Cerebellar cortex (tissue), 1 donor: ENCODE data around the gene TIA1.
"Not testable (repeated sequence)": the region's sequence is repeated elsewhere in the genome, so short reads cannot be mapped to it uniquely, and the experiment has no call there.

Experiments
- DNase-seq: peaks from one replicate; pipeline ENCODE4 v3.0.0-alpha.2; 2015; ENCODE audit warnings: low spot score

The TIA1 gene, protein sequence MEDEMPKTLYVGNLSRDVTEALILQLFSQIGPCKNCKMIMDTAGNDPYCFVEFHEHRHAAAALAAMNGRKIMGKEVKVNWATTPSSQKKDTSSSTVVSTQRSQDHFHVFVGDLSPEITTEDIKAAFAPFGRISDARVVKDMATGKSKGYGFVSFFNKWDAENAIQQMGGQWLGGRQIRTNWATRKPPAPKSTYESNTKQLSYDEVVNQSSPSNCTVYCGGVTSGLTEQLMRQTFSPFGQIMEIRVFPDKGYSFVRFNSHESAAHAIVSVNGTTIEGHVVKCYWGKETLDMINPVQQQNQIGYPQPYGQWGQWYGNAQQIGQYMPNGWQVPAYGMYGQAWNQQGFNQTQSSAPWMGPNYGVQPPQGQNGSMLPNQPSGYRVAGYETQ

DNA sequence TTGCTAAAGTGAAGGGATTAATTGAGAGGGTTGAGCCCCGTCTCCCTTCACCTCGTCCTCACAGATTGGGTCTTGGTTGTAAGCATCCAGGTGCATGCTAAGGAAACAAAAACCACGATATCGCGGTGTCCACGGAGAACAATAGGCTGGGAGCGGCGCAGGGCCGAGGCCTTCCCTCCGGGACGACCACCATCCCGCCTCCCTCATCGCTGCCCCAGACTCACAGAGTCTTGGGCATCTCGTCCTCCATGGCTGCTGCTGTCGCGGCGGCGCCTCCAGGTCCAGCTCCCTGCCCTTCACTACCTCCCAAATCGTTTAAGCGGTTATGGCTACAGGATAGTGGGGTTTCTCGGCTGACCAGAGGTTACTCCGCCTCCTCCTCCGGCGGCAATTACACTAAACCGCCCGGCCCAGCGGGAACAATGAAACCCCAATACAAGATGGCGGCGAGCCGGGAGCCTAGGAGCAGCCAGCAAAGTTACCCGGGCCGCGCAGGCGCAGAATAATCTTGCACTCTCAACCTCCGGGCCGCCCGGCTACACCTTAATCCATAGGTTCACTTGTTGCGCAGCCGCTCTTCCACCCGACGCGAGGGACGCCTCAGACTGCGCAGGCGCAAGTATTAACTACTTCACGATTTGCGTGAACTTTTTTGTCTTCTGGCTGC lies at the start of gene TIA1:
Gene TIA1 (minus strand): TSS at position 448 of the 667 bp plus-strand sequence. CDS start 198 bp downstream, at position 250.
- DNase-seq, result peak; percentile 97

DNA sequence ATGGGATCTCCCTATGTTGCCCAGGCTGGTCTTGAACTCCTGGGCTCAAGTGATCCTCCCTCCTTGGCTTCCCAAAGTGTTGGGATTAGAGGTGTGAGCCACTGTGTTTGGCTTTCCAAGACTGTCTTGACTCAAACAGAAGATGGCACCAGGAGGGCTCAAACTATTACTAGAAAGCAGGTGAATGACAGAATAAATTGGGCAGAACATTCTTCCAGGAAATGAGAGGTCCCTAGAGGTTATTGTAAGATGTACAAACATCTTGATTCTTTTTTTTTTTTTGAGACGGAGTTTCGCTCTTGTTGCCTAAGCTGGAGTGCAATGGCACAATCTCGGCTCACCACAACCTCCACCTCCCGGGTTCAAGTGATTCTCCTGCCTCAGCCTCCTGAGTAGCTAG lies 49.4 kb upstream of the TIA1 start:
- DNase-seq, result not testable (repeated sequence)

DNA sequence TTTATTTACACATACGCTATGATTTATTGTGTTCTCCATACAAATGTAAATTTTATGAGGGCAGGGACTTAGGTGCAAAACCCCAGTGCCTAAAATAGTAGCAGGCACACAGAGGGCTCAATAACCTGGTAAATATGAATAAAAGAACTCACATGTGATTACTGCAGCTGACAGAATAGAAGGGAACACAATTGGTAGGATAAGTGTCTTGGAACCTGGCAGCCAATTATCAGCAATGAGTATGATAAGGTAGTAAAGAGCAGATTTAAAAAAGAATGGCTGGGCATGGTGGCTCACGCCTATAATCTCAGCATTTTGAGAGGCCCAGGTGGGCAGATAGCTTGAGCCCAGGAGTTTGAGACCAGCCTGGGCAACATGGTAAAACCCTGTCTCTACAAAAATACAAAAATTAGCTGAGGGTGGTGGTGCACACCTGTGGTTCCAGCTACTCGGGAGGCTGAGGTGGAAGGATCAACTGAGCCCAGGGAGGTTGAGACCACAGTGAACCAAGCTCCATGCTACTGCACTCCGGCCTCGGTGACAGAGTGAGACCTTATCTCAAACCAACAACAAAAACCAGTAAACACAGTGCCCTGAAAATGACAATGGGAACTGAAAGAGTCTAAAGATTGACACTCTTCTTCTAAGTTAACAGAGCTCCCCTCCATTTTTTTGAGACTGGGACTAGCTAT lies 35.2 kb upstream of the TIA1 start:
- no peak for DNase-seq

GRCh38 chr2:70282439-70282838 lies 34.0 kb upstream of the TIA1 start:
- DNase-seq, result no peak

DNA sequence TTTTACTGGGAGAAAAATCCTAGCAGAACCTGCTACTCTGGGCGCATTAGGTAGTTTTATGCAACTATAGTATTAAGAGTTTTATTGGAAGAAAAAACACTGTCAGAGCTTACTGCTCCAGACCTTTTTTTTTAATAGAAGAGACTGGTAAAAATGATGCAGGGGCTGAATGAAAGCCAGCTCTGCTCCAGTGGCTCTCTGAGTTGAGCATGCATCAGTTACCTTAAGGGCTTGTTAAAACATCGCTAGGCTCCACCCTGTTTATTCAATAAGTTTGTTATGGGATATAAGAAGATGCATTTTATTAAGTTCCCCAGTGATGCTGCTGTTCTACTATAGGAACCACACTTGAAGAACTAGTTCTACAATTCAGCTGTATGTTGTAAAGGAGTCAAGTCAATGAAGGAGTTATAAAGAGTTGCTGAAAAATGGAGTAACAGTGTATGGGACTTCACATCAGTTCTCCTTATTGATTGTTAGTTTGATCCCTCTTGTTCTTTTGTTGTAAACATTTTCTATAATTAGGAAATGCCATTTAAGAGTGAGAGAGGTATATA lies 31.9 kb upstream of the TIA1 start:
- no peak for DNase-seq

DNA sequence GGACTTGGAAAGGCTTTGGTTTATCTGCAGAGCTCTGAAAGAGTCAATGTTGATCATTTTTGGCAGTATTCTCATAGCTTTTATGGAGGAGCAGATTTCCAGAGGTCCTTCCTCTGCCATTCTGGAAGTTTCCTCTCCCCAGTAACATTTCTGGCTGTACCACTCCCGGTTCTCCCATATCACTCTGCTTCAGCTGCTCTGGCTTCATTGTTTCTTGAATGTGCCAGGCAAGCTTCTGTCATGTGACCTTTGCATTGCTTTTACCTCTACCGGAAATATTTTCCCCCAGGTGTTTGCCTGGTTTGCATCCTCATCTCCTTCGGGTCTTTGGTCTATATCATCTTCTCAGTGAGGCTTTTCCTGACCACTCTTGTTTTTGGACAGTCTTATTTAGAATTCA lies 21.9 kb upstream of the TIA1 start:
- DNase-seq, result no peak

GRCh38 chr2:70269422-70270302 lies 21.2 kb upstream of the TIA1 start:
- DNase-seq, result not testable (repeated sequence)

DNA sequence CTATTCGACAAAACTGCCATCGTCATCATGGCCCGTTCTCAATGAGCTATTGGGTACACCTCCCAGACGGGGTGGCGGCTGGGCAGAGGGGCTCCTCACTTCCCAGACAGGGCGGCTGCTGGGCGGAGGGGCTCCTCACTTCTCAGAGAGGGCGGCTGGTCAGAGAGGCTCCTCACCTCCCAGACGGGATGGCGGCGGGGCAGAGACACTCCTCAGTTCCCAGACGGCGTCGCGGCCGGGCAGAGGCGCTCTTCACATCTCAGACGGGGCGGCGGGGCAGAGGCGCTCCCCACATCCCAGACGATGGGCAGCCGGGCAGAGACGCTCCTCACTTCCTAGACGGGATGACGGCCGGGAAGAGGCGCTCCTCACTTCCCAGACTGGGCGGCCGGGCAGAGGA lies 18.5 kb upstream of the TIA1 start:
- DNase-seq, result not testable (repeated sequence)

DNA sequence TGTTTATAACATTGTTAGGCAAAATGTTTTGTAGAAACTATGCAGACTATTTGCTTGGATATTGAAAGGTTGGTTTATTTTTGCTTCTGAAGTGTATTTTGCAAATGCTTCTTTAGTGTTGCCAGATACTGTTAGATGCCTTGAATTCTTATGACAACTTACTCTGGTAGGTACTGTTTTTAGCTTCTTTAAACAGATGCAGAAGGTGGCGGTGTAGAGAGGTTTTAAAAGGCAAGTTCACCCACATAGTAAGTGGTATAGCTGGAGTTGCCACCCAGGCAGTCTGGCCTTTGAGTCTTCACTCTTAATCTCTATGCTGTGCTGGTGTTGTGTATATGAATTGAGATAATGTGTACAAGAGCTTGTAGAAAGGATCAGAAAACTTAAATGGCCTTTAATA lies 13.1 kb upstream of the TIA1 start:
- no peak for DNase-seq

DNA sequence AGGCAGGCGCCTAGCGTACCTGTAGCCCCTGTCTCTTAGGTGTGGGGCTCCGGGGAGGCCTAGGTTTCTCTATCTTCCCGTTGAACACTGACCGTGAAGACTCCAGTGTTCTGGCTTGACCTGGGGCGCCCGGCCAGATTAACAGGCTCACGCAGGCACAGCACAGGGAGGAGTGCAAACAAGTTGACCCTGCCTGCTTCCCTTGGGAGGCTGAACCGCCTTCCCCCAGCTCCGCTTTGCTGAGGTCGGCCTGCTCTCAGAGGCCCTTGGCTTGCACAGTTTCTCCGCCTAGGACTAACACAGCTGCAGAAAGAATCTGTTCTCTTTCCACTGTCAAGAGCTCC lies 10.1 kb upstream of the TIA1 start:
- peak; percentile 53 for DNase-seq

DNA sequence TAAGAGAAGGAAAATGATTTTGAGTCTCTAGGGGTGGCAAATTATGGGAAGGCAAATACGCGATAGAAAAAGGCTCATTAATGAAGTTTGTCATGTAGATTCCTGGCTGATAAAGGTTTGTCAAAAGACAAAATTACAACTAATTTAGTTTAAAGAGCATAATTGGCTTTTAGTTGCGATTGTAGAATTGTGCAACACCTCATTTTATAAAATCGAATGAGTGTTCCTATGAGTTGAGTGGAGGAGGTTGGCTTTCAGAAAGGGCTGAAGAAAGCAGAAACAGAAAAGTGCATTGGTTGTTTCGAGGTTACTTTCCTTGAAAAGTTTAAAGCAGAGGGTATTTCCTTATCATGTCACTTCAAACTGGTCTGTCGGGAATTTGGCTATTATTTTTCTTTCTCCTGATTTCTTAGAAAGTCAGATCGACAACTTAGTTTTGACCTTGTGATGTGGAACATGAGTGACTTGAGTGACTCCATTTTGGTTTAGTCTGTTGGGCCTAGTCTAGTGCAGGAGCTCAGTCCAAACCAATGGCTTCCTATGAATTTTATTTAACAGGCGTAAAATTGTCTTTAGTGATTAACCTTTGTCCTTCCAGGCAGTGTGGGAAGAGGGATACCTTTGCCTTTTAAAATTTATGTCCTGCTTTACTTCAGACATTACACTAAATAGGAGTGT lies 7.3 kb upstream of the TIA1 start:
- DNase-seq, result no peak

DNA sequence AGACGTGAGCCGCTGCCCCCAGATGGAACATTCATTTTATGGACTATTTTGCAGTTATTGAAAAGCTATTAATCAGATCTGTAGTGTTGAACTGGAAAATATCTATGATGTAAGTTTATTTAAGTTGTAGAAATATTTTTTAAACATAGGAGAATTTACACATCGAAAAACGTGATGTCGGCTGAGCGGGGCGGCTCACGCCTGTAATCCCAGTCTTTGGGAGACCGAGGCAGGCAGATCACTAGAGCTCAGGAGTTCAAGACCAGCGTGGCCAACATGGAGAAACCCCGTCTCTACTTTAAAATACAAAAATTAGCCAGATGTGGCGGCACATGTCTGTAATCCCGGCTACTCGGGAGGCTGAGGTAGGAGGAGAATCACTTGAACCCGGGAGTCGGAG lies 2.0 kb upstream of the TIA1 start:
- DNase-seq, result no peak

DNA sequence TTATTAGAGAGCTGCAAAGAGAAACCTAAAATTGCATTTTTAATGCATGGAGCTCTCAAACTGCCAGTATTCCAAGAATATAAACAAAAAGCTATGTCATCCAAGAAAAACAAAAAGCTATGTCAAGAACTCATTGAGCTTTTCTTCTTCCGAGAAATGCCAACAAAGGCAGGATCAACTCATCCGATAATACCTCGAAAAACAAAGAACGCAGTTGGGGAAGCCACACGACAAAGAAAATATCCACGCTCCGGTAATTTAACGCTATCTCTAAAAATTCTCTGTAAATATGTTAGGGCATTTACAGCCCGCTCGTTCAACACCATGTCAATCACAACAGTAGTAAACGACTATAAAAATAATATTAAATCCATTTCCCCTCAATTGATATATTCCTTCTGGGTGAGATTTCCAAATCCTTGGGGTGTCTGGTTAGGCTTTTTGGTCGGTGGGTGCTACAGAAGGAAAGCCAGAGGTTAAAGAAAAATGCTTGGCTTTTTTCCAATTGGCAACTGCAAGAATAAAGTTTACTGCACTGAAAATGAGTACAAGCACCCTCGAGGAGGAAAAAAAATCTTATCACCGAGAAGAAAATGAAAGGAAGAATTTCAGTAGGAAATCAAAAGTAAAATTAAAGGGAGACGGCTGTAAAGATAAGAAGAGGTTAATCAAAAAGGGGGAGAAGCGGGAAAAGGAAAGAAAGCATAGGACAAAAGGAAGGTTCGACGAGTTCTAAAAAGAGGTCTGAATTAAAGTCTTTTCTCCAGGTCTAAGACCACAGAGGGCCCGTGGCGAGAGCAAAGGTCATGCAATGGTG lies 856 bp downstream of the TIA1 start:
- no peak for DNase-seq

DNA sequence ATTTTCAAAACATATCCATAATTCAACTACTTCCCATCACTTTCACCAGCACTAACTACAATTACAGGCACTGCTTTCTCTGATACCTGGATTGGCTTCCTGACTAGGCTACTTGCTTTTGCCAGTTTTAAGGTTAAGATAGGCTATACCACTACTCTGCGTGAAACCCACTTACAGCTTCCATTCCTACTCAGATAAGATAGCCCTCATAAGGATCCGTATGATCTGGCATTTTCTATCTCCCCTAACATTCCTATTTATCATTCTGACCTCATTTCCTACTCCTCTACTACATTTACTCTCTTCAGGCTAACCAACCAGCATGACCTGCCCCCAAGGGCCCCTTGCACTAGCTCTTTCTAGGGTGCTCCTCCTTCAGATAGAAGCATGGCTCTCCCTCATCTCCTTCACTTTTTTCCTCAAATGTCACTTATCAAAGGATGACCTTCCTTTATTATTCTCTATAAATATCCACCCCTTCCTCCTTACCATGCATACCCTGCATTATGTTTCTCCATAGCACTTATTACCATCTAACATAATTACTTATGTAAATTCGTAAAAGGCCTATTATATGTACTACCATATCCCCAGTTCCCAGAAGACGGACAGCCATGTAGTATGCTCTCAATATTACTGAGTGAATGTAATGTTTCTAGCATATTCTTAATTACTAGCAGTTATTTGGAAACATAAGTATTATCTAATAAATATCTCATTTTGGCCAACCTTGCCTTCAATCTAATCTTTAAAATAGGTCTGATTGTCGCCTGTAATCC lies 4.4 kb downstream of the TIA1 start:
- no peak for DNase-seq

- no peak for DNase-seq
Observed at GRCh38 chr2:70242552-70242951, 5.9 kb downstream of the TIA1 start.

- no peak for DNase-seq
Observed at GRCh38 chr2:70241340-70241739, 7.1 kb downstream of the TIA1 start.

- no peak for DNase-seq
Observed at GRCh38 chr2:70240599-70240998, 7.8 kb downstream of the TIA1 start.

GRCh38 chr2:70233926-70234325 lies 14.5 kb downstream of the TIA1 start:
- no peak for DNase-seq

GRCh38 chr2:70226781-70227180 lies 21.6 kb downstream of the TIA1 start:
- no peak for DNase-seq

DNA sequence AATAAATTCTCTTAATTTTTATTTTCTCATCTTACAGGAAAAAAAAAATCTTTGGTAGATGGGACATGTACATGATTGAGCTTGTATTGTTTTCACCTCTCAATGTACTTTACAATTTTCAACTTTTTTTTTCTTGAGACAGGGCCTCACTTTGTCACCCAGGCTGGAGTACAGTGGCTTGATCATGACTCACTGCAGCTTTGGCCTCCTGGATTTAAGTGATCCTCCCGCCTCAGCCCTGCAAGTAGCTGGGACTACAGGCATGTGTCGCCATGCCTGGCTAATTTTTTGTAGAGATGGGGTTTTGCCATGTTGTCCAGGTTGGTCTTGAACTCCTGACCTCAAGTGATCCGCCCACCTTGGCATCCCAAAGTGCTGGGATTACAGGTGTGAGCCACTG lies 25.1 kb downstream of the TIA1 start:
- not testable (repeated sequence) for DNase-seq
